Activated CD4-positive, alpha-beta T cell treated with anti-CD3 and anti-CD28 coated beads, Interleukin-2, amount 50 U/mL, for 24 hours (primary cell): ENCODE measurements around the gene PLCH1.

Source experiments
- DNase-seq, 2 donors: peaks; one replicate each; pipeline ENCODE4 v3.0.0-alpha.2; 2020; ENCODE audit warnings: low read depth in 1 of 2, low spot score in 1 of 2

PLCH1 gene

GRCh38 chr3:155744626-155745324, at the start of gene PLCH1:
Gene PLCH1 (minus strand): TSS chr3:155745071. CDS start chr3:155704224, 40,847 bp downstream.
- DNase-seq = peak in 1 of 2 donors; percentile 6

DNA sequence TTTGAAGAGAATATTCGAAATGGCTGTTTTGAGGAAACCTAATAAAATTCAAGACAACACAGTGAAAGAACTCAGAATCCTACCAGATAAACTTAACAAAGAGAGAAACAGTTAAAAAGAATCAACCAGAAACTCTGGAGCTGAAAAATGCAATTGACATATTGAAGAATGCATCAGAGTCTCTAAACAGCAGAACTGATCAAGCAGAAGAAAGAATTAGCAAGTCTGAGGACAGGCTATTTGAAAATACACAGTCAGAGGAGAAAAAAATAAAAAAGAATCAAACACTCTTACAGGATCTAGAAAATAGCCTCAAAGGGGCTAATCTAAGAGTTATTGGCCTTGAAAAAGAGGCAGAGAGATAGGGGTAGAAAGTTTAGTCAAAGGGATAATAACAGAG, 47.7 kb upstream of the PLCH1 start:
- no peak for DNase-seq

GRCh38 chr3:155791190-155791589, 46.3 kb upstream of the PLCH1 start:
- no peak for DNase-seq

- no peak for DNase-seq
Measured at GRCh38 chr3:155790272-155790925, 45.5 kb upstream of the PLCH1 start.

DNA sequence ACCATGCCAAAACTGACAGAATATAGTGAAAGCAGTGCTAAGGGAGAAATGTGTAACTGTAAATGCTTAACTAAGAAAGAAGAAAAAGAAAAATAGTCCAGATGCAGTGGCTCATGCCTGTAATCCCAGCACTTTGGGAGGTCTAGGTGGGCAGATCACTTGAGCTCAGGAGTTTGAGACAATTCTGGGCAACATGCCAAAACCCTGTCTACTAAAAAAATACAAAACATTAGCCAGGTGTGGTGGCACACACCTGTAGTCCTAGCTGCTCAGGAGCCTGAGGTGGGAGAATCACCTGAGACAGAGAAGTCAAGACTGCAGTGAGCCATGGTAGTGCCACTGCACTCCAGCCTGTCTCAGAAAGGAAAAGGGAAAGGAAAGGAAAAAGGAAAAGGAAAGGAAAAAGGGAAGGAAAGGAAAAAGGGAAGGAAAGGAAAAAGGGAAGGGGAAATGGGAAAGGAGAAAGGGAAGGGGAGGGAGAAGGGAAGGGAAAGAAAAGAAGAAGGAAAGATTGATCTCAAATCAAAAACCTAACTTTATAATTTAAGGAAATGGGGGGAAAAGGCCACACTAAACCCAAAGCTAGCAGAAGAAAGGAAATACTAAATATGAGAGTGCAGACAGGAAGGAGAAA, 40.9 kb upstream of the PLCH1 start:
- no peak for DNase-seq

- DNase-seq = no peak
Measured at GRCh38 chr3:155782390-155782953, 37.6 kb upstream of the PLCH1 start.

GRCh38 chr3:155780291-155780690, 35.4 kb upstream of the PLCH1 start:
- DNase-seq = no peak

DNA sequence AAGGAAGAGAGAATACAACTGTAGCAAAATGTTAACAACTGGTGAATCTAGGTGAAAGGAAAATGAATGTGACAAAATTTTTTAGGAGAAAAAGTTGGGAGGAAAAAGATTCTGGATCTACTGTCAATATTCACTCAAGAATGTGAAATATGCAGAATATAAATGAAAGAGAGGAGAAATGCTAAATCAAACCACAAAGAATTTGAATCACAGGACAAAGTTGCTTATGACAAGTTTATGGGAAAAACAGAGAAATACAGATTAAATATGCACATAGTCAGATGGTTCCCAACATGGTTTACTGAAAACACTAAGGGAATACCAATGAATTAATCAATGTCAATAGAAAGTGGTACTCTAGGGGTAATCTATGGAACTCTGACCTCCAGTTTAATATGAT, 33.6 kb upstream of the PLCH1 start:
- no peak for DNase-seq

- DNase-seq = no peak
Measured at GRCh38 chr3:155772801-155773200, 27.9 kb upstream of the PLCH1 start.

DNA sequence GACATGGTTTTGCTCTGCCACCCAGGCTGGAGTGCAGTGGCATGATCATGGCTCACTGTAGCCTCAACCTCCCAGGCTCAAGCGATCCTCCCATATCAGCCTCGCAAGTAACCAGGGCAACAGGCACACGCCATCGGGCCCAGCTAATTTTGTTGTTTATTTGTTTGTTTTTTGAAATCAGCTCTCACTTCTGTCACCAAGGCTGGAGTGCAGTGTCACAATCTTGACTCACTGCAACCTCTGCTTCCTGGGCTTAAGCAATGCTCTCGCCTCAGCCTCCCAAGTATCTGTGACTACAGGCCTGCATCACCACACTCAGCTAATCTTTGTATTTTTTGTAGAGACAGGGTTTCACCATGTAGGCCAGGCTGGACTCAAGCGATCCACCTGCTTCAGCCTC, 26.3 kb upstream of the PLCH1 start:
- no peak for DNase-seq

- no peak for DNase-seq
Measured at GRCh38 chr3:155766206-155766605, 21.3 kb upstream of the PLCH1 start.

GRCh38 chr3:155763870-155764463, 19.1 kb upstream of the PLCH1 start:
- DNase-seq = no peak

DNA sequence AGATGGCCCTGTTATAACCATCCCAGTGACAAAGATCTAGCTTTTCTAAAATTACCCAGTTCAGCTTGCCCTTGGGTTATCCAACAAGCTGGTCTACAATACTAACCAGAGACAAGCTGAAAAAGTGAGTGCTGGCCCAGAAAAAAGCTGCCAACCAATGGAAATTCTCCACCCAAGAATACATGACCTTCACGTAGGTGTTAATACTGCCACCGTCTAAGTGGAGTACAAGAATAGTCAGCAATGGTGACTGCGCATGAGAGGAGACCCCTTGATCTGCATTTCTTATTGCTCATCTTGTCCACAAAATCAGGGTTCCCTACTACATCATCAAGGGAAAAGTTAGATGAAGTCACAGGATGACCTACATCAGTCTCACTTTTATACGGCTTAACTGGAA, 15.8 kb upstream of the PLCH1 start:
- no peak for DNase-seq

DNA sequence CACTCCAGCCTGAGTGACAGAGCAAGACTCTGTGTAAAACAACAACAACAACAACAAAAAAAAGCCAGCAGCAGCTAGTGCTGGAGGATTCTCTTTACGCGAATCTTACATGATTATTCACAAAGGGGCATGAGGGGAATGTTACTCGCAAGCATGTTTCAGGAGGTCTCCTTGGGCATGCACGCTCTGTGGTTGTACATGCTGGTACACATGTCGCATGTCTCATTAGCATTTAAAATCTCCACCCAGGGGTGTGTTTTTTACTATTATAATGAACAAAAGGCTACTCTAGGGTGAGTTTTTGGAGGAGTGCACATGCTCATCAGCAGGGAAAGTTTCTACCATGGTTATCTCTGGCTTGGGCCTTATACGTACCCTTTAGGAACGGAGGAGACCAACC, 12.7 kb upstream of the PLCH1 start:
- no peak for DNase-seq

DNA sequence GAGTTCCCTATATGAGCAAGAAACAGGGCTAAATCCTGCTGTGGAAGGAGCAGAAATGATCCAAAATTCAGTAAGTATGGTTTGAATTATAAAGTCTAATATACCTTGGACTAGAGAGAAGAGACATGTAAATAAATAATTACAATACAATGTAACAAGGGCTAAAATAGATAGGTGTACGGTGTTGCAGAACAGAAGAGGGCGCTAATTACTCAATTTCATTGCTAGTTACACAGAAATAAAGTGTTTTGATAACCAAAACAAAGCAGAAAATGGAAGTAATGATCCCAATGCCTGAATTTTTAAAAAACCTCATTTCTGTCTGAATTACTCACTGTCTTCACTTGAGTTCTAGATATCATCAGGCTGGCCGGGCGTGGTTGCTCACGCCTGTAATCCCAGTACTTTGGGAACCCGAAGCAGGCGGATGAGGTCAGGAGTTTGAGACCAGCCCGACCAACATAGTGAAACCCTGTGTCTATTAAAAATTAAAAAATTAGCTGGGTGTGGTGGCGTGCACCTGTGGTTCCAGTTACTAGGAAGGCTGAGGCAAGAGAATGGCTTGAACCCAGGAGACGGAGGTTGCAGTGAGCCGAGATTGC, 8.3 kb upstream of the PLCH1 start:
- no peak for DNase-seq

DNA sequence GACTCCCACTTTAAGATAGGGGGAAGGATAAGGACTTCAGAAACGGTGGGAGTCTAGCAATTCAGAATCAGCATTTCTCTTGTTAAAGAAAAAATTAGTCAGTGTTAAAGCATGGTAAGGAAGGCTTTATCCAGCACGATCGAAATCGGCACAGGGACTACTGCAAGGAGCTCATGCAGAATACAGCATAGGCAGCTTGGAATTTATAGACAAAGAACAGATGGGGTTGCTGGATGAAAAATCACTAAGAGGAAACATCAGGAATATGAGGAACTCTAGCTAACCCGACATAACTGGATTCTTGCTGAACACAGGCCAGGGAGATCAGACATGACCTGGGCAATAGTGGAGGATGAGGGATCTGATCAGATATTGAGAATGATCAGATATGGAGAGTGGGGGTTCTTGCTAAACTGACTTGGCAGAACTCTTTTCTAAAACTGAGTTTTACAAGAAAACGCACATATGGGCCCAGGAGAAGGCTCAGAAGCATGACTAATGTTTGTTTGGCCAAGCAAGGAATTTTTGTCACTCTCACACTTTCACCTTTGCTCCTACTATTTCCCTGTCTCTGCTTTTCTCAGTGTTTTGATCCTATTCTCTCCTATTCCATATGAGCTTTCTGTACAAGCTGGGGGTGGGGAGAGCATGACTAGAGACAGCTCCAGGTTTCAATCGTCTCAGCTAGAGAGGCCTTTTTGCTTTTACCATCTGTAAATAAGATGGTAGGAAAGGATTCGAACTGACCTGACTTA, 3.9 kb upstream of the PLCH1 start:
- no peak for DNase-seq

DNA sequence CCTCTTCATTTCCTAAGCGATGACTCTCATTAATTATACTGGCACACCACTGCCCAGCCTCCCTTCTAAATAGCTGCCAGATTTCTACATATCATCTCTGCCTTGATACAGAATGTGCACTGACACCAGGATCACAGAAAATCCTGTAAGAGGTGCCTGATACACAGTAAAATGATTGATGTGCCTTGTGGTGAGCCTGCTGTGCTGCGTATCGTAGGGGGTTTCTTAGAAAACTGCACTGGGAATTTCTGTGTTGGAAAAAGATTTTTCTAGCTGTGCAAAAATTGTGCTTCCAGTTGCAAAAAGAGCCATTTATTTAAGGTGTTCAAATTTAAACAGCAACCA, 3.0 kb upstream of the PLCH1 start:
- no peak for DNase-seq

- no peak for DNase-seq
Measured at GRCh38 chr3:155747286-155747945, 2.5 kb upstream of the PLCH1 start.

GRCh38 chr3:155746703-155747102, 1.8 kb upstream of the PLCH1 start:
- no peak for DNase-seq
